ENCODE measurements around the gene PIH1D1.

PIH1D1 gene

GRCh38 chr19:49451430-49452181 lies at the start of gene PIH1D1:
PIH1D1 (minus strand) TSS chr19:49451814; CDS start chr19:49451574, 240 bp downstream.
- peak; percentile 99 for DNase-seq

GRCh38 chr19:49499030-49499670 lies 47.5 kb upstream of the PIH1D1 start:
- DNase-seq: no peak

GRCh38 chr19:49498475-49498874 lies 46.9 kb upstream of the PIH1D1 start:
- DNase-seq: no peak

GRCh38 chr19:49497789-49498103 lies 46.1 kb upstream of the PIH1D1 start:
- no peak for DNase-seq

- no peak for DNase-seq
These were observed 45.6 kb upstream of the PIH1D1 start for GRCh38 chr19:49497047-49497788.

GRCh38 chr19:49496574-49497008 lies 45.0 kb upstream of the PIH1D1 start:
- DNase-seq: no peak

GRCh38 chr19:49492573-49493405 lies 41.2 kb upstream of the PIH1D1 start:
- DNase-seq: no peak

GRCh38 chr19:49491804-49492572 lies 40.4 kb upstream of the PIH1D1 start:
- DNase-seq: no peak

- no peak for DNase-seq
These were observed 39.6 kb upstream of the PIH1D1 start for GRCh38 chr19:49491030-49491803.

- no peak for DNase-seq
These were observed 38.8 kb upstream of the PIH1D1 start for GRCh38 chr19:49490287-49491029.

GRCh38 chr19:49489601-49490167 lies 38.1 kb upstream of the PIH1D1 start:
- no peak for DNase-seq

GRCh38 chr19:49488863-49489537 lies 37.4 kb upstream of the PIH1D1 start:
- no peak for DNase-seq

GRCh38 chr19:49488046-49488862 lies 36.6 kb upstream of the PIH1D1 start:
- no peak for DNase-seq

GRCh38 chr19:49487277-49488045 lies 35.8 kb upstream of the PIH1D1 start, which contains the start of gene RPL13A:
RPL13A (plus strand) TSS chr19:49487608; CDS start chr19:49487630, 22 bp downstream.
- peak; percentile 99 for DNase-seq

GRCh38 chr19:49486710-49487276 lies 35.2 kb upstream of the PIH1D1 start:
- no peak for DNase-seq

- DNase-seq: no peak
These were observed 34.6 kb upstream of the PIH1D1 start for GRCh38 chr19:49486232-49486631.

- no peak for DNase-seq
These were observed 29.5 kb upstream of the PIH1D1 start for GRCh38 chr19:49481020-49481683.
